GM19467 (cell line): ENCODE data around the gene PRR33.
"Not testable (repeated sequence)": the region's sequence is repeated elsewhere in the genome, so short reads cannot be mapped to it uniquely, and the experiment has no call there.

Experiments
- ATAC-seq: cut with Tn5 transposase; IDR thresholded peaks from one replicate; pipeline ENCODE4 v1.9.1; 2021; ENCODE audit warnings: mild to moderate bottlenecking, moderate library complexity; ENCODE audit not compliant: unreplicated experiment

PRR33 gene

GRCh38 chr11:1890856-1891830 lies 552 bp downstream of the PRR33 start:
- no peak for ATAC-seq

- ATAC-seq: no peak
Measured at GRCh38 chr11:1889941-1890855, 1.5 kb downstream of the PRR33 start.

- no peak for ATAC-seq
Measured at GRCh38 chr11:1889224-1889930, 2.3 kb downstream of the PRR33 start.

- no peak for ATAC-seq
Measured at GRCh38 chr11:1888811-1889210, 2.9 kb downstream of the PRR33 start.

GRCh38 chr11:1888347-1888753 lies 3.3 kb downstream of the PRR33 start:
- ATAC-seq: no peak

- no peak for ATAC-seq
Measured at GRCh38 chr11:1887451-1888346, 4.0 kb downstream of the PRR33 start.

GRCh38 chr11:1886551-1886950 lies 5.1 kb downstream of the PRR33 start:
- ATAC-seq: not testable (repeated sequence)

- ATAC-seq: no peak
Measured at GRCh38 chr11:1884303-1884700, 7.4 kb downstream of the PRR33 start.

GRCh38 chr11:1883346-1884302 lies 8.1 kb downstream of the PRR33 start:
- no peak for ATAC-seq

- no peak for ATAC-seq
Measured at GRCh38 chr11:1882265-1883238, 9.1 kb downstream of the PRR33 start.

- ATAC-seq: no peak
Measured at GRCh38 chr11:1881442-1882264, 10.0 kb downstream of the PRR33 start.

GRCh38 chr11:1880746-1881441 lies 10.8 kb downstream of the PRR33 start:
- ATAC-seq: no peak

GRCh38 chr11:1879941-1880720 lies 11.6 kb downstream of the PRR33 start:
- ATAC-seq: no peak

GRCh38 chr11:1879342-1879940 lies 12.3 kb downstream of the PRR33 start:
- no peak for ATAC-seq
